ENCODE results near the gene PTX4.

The PTX4 gene

GRCh38 chr16:1511662-1512569 lies 23.2 kb upstream of the PTX4 start:
- Histone ChIP-seq H3K9me3 (ENCODE audit: insufficient read depth, low read depth, low read length) (peaks cover 7% of the 10 kb centered on the region), H2AK5ac (ENCODE audit: low read length) (no peak overlapping the region), H3K9ac (ENCODE audit: low read length) (no peak overlapping the region), H3K4ac (ENCODE audit: low read depth, low read length) (no peak overlapping the region), H2BK120ac (ENCODE audit: insufficient read depth, low read length, poor library complexity) (no peak overlapping the region), H2BK5ac (ENCODE audit: low read depth, low read length, poor library complexity) (no peak overlapping the region), H3K4me2 (ENCODE audit: low read length) (no peak overlapping the region), H3K36me3 (ENCODE audit: control insufficient read depth in 1 of 2, insufficient read depth in 2 of 2, low read length in 2 of 2) (peaks cover 35 to 39% of the 10 kb centered on the region in 2 experiments), H3K27ac (ENCODE audit: low read depth, low read length) (no peak overlapping the region), H3K79me1 (ENCODE audit: low read length) (no peaks in the 10 kb centered on the region), H4K12ac (ENCODE audit: low read depth, low read length) (no peak overlapping the region), H2BK12ac (ENCODE audit: low read length) (no peak overlapping the region), H3K14ac (ENCODE audit: low read length) (no peak overlapping the region), H3K79me2 (ENCODE audit: control insufficient read depth, insufficient read depth, low read length, poor library complexity) (no peaks in the 10 kb centered on the region), H3K23ac (ENCODE audit: low read length) (no peak overlapping the region), H2AFZ (ENCODE audit: insufficient read depth, low read length, poor library complexity) (no peak overlapping the region), H3K18ac (ENCODE audit: low read length) (no peak overlapping the region), H3K4me3 (ENCODE audit: low read depth, low read length) (no peak overlapping the region), H4K91ac (ENCODE audit: low read depth, low read length) (no peak overlapping the region), H4K8ac (ENCODE audit: low read depth, low read length) (no peak overlapping the region), H3K27me3 (ENCODE audit: insufficient read depth, low read length) (no peaks in the 10 kb centered on the region), H3K4me1 (ENCODE audit: control insufficient read depth in 1 of 2, insufficient read depth in 2 of 2, low read length in 2 of 2) (no peaks in the 10 kb centered on the region)
- no CpG with 5 or more reads among the region's 30 CpGs for WGBS (ENCODE audit: extremely low coverage, insufficient coverage, insufficient read length)
- no peak for DNase-seq

GRCh38 chr16:1510941-1511351 lies 22.2 kb upstream of the PTX4 start:
- no peak overlapping the region for H3K4ac ChIP-seq (ENCODE audit: low read depth, low read length)
- H3K4me2 ChIP-seq (ENCODE audit: low read length) = no peak overlapping the region
- no peak overlapping the region for H2BK12ac ChIP-seq (ENCODE audit: low read length)
- no peaks in the 10 kb centered on the region for H3K27me3 ChIP-seq (ENCODE audit: insufficient read depth, low read length)
- H3K4me3 ChIP-seq (ENCODE audit: low read depth, low read length) = no peak overlapping the region
- WGBS (ENCODE audit: extremely low coverage, insufficient coverage, insufficient read length) = no CpG with 5 or more reads among the region's 26 CpGs
- no peak overlapping the region for H3K27ac ChIP-seq (ENCODE audit: low read depth, low read length)
- no peak overlapping the region for H2AK5ac ChIP-seq (ENCODE audit: low read length)
- H2BK5ac ChIP-seq (ENCODE audit: low read depth, low read length, poor library complexity) = no peak overlapping the region
- H4K91ac ChIP-seq (ENCODE audit: low read depth, low read length) = no peak overlapping the region
- peaks cover 7% of the 10 kb centered on the region for H3K9me3 ChIP-seq (ENCODE audit: insufficient read depth, low read depth, low read length)
- H4K8ac ChIP-seq (ENCODE audit: low read depth, low read length) = no peak overlapping the region
- H4K12ac ChIP-seq (ENCODE audit: low read depth, low read length) = no peak overlapping the region
- no peaks in the 10 kb centered on the region for H3K79me2 ChIP-seq (ENCODE audit: control insufficient read depth, insufficient read depth, low read length, poor library complexity)
- no peak overlapping the region for H2AFZ ChIP-seq (ENCODE audit: insufficient read depth, low read length, poor library complexity)
- no peaks in the 10 kb centered on the region for H3K79me1 ChIP-seq (ENCODE audit: low read length)
- no peak overlapping the region for H2BK120ac ChIP-seq (ENCODE audit: insufficient read depth, low read length, poor library complexity)
- no peaks in the 10 kb centered on the region for H3K4me1 ChIP-seq (ENCODE audit: control insufficient read depth in 1 of 2, insufficient read depth in 2 of 2, low read length in 2 of 2)
- no peak overlapping the region for H3K9ac ChIP-seq (ENCODE audit: low read length)
- DNase-seq = peak in 1 of 2 donors; percentile 18
- H3K36me3 ChIP-seq (ENCODE audit: control insufficient read depth in 1 of 2, insufficient read depth in 2 of 2, low read length in 2 of 2) = peaks cover 45 to 48% of the 10 kb centered on the region in 2 experiments
- no peak overlapping the region for H3K23ac ChIP-seq (ENCODE audit: low read length)
- H3K18ac ChIP-seq (ENCODE audit: low read length) = no peak overlapping the region
- no peak overlapping the region for H3K14ac ChIP-seq (ENCODE audit: low read length)

GRCh38 chr16:1510272-1510671 lies 21.5 kb upstream of the PTX4 start:
- WGBS (ENCODE audit: extremely low coverage, insufficient coverage, insufficient read length) = no CpG with 5 or more reads among the region's 10 CpGs
- no peak for DNase-seq
- no peaks in the 10 kb centered on the region for H3K79me1 ChIP-seq (ENCODE audit: low read length)

GRCh38 chr16:1509307-1510221 lies 20.8 kb upstream of the PTX4 start:
- Histone ChIP-seq H3K27me3 (ENCODE audit: insufficient read depth, low read length) (no peaks in the 10 kb centered on the region), H2BK12ac (ENCODE audit: low read length) (no peak overlapping the region), H3K27ac (ENCODE audit: low read depth, low read length) (no peak overlapping the region), H2BK5ac (ENCODE audit: low read depth, low read length, poor library complexity) (no peak overlapping the region), H4K91ac (ENCODE audit: low read depth, low read length) (no peak overlapping the region), H3K9me3 (ENCODE audit: insufficient read depth, low read depth, low read length) (peaks cover 6% of the 10 kb centered on the region), H3K79me2 (ENCODE audit: control insufficient read depth, insufficient read depth, low read length, poor library complexity) (no peaks in the 10 kb centered on the region), H3K4ac (ENCODE audit: low read depth, low read length) (no peak overlapping the region), H3K14ac (ENCODE audit: low read length) (no peak overlapping the region), H3K18ac (ENCODE audit: low read length) (no peak overlapping the region), H3K9ac (ENCODE audit: low read length) (no peak overlapping the region), H3K4me1 (ENCODE audit: control insufficient read depth in 1 of 2, insufficient read depth in 2 of 2, low read length in 2 of 2) (no peaks in the 10 kb centered on the region), H3K4me2 (ENCODE audit: low read length) (no peak overlapping the region), H3K4me3 (ENCODE audit: low read depth, low read length) (no peak overlapping the region), H4K8ac (ENCODE audit: low read depth, low read length) (no peak overlapping the region), H3K36me3 (ENCODE audit: control insufficient read depth in 1 of 2, insufficient read depth in 2 of 2, low read length in 2 of 2) (peaks cover 56 to 59% of the 10 kb centered on the region in 2 experiments), H4K12ac (ENCODE audit: low read depth, low read length) (no peak overlapping the region), H2BK120ac (ENCODE audit: insufficient read depth, low read length, poor library complexity) (no peak overlapping the region), H2AFZ (ENCODE audit: insufficient read depth, low read length, poor library complexity) (no peak overlapping the region), H3K23ac (ENCODE audit: low read length) (no peak overlapping the region), H3K79me1 (ENCODE audit: low read length) (no peaks in the 10 kb centered on the region), H2AK5ac (ENCODE audit: low read length) (no peak overlapping the region)
- DNase-seq = no peak
- WGBS (ENCODE audit: extremely low coverage, insufficient coverage, insufficient read length) = no CpG with 5 or more reads among the region's 44 CpGs

More at GRCh38 chr16:1510272-1510671, 21.5 kb upstream of the PTX4 start:
- no peak overlapping the region for H3K4me3 ChIP-seq (ENCODE audit: low read depth, low read length)
- no peak overlapping the region for H2AK5ac ChIP-seq (ENCODE audit: low read length)
- H2BK120ac ChIP-seq (ENCODE audit: insufficient read depth, low read length, poor library complexity) = no peak overlapping the region
- H2AFZ ChIP-seq (ENCODE audit: insufficient read depth, low read length, poor library complexity) = no peak overlapping the region
- H3K4me1 ChIP-seq (ENCODE audit: control insufficient read depth in 1 of 2, insufficient read depth in 2 of 2, low read length in 2 of 2) = no peaks in the 10 kb centered on the region
- H3K4ac ChIP-seq (ENCODE audit: low read depth, low read length) = no peak overlapping the region
- no peak overlapping the region for H3K9ac ChIP-seq (ENCODE audit: low read length)
- no peak overlapping the region for H3K14ac ChIP-seq (ENCODE audit: low read length)
- no peak overlapping the region for H3K23ac ChIP-seq (ENCODE audit: low read length)
- no peak overlapping the region for H4K8ac ChIP-seq (ENCODE audit: low read depth, low read length)
- H3K9me3 ChIP-seq (ENCODE audit: insufficient read depth, low read depth, low read length) = peaks cover 6% of the 10 kb centered on the region
- H2BK12ac ChIP-seq (ENCODE audit: low read length) = no peak overlapping the region
- no peak overlapping the region for H3K4me2 ChIP-seq (ENCODE audit: low read length)
- H2BK5ac ChIP-seq (ENCODE audit: low read depth, low read length, poor library complexity) = no peak overlapping the region
- H4K91ac ChIP-seq (ENCODE audit: low read depth, low read length) = no peak overlapping the region
- no peak overlapping the region for H4K12ac ChIP-seq (ENCODE audit: low read depth, low read length)
- no peaks in the 10 kb centered on the region for H3K79me2 ChIP-seq (ENCODE audit: control insufficient read depth, insufficient read depth, low read length, poor library complexity)
- no peak overlapping the region for H3K27ac ChIP-seq (ENCODE audit: low read depth, low read length)
- H3K36me3 ChIP-seq (ENCODE audit: control insufficient read depth in 1 of 2, insufficient read depth in 2 of 2, low read length in 2 of 2) = peaks cover 52 to 54% of the 10 kb centered on the region in 2 experiments
- H3K27me3 ChIP-seq (ENCODE audit: insufficient read depth, low read length) = no peaks in the 10 kb centered on the region
- no peak overlapping the region for H3K18ac ChIP-seq (ENCODE audit: low read length)

Measured in trophoblast cell (in vitro differentiated cells and primary cell).